Breast epithelium (tissue), 3 donors: Measurements from ENCODE around the gene DDX3X.

Experiments
- POLR2A ChIP-seq: fragments of 450-650 bp; IDR thresholded peaks from one replicate; pipeline ENCODE4 v1.6.1; 2016; ENCODE audit warnings: antibody characterized with exemption, mild to moderate bottlenecking, moderate library complexity
- POLR2AphosphoS5 ChIP-seq, 3 donors: sonication (generic); formaldehyde crosslinking; IDR thresholded peaks; one replicate each; pipeline ENCODE4 v1.6.1; 2017; ENCODE audit warnings: antibody characterized with exemption in 3 of 3
- TF ChIP-seq, protein P1 (sequence below), 3 donors: fragments of 450-650 bp; IDR thresholded peaks; one replicate each; pipeline ENCODE4 v1.5.1; 2016 to 2017; ENCODE audit warnings: antibody characterized with exemption in 3 of 3, mild to moderate bottlenecking in 3 of 3, moderate library complexity in 3 of 3

DNA sequence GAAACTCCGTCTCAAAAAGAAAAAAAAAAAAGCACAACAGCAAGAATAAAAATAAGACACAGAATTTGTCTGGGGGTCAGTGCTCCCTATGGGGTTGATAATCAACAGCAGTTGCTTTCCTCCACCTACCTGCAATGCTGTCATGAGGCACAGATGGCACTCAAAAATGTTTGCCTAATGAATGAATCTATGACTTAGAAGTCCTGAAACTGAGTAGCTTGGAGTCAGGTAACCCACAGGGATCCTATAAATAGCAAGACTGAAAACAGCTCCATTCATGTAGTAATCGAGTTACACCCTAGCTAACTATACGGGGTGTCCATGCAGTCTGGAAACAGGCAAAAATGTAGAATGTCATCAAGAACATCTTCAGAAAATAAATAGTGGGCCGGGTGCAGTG, 19.8 kb upstream of the DDX3X start:
- TF ChIP-seq, protein P1, sequence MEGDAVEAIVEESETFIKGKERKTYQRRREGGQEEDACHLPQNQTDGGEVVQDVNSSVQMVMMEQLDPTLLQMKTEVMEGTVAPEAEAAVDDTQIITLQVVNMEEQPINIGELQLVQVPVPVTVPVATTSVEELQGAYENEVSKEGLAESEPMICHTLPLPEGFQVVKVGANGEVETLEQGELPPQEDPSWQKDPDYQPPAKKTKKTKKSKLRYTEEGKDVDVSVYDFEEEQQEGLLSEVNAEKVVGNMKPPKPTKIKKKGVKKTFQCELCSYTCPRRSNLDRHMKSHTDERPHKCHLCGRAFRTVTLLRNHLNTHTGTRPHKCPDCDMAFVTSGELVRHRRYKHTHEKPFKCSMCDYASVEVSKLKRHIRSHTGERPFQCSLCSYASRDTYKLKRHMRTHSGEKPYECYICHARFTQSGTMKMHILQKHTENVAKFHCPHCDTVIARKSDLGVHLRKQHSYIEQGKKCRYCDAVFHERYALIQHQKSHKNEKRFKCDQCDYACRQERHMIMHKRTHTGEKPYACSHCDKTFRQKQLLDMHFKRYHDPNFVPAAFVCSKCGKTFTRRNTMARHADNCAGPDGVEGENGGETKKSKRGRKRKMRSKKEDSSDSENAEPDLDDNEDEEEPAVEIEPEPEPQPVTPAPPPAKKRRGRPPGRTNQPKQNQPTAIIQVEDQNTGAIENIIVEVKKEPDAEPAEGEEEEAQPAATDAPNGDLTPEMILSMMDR (IDR thresholded peaks at IDR 0.05) = no peak
- TF ChIP-seq POLR2AphosphoS5 (IDR thresholded peaks at IDR 0.05) = no peak
- TF ChIP-seq POLR2A = no peak
